ENCODE measurements around the gene ADAMTS9.

The ADAMTS9 gene

DNA sequence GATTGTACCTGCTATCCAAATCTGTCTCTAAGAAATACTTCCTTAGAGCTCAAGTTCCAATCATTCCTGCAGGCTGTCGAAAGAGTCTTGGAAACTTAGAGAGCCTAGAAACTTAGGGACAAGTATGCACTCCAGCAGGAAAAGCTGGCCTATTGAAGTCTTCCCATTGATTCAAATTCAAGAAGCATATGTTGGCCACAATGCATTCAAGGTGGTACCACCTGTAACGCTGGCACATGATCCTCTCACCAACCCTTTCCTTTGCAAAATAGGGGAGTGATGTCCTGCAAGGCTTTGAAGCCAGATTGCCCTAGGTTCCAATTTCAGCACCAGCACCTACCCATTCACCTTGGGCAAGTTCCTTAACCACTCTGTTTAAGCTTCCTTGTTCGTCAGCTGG lies 6.0 kb downstream of the ADAMTS9 start:
- Histone ChIP-seq H3K36me3 (ENCODE audit: insufficient read depth, low read length) (no peaks in the 10 kb centered on the region), H3F3A (ENCODE audit: low read depth) (no peaks in the 10 kb centered on the region), H4K20me1 (ENCODE audit: insufficient read depth, low read length, poor library complexity, severe bottlenecking) (no peaks in the 10 kb centered on the region), H2AFZ (ENCODE audit: low read length) (no peak overlapping the region), H3K4me1 (ENCODE audit: insufficient read depth, low read length, poor library complexity, severe bottlenecking) (no peaks in the 10 kb centered on the region), H3K4me2 (ENCODE audit: low read depth, low read length, poor library complexity, severe bottlenecking) (no peak overlapping the region), H3K9me3 (ENCODE audit: insufficient read depth, low read depth, low read length) (no peaks in the 10 kb centered on the region; the same call in 1 of the 2 replicates), H3K27me3 (ENCODE audit: insufficient read depth, low read length, poor library complexity, severe bottlenecking) (no peaks in the 10 kb centered on the region), H3K9me2 (replicated peaks; ENCODE audit: low read depth, low read length) (no peaks in the 10 kb centered on the region), H3K79me2 (ENCODE audit: insufficient read depth, low read length) (no peaks in the 10 kb centered on the region), H3K4me3 (ENCODE audit: low read length, poor library complexity, severe bottlenecking) (no peak overlapping the region), H3K9ac (ENCODE audit: low read depth, low read length, poor library complexity, severe bottlenecking) (no peak overlapping the region)
- no peak for TF ChIP-seq EZH2phosphoT487 (IDR thresholded peaks at IDR 0.05; ENCODE audit: borderline replicate concordance)
- TF ChIP-seq, protein P1, sequence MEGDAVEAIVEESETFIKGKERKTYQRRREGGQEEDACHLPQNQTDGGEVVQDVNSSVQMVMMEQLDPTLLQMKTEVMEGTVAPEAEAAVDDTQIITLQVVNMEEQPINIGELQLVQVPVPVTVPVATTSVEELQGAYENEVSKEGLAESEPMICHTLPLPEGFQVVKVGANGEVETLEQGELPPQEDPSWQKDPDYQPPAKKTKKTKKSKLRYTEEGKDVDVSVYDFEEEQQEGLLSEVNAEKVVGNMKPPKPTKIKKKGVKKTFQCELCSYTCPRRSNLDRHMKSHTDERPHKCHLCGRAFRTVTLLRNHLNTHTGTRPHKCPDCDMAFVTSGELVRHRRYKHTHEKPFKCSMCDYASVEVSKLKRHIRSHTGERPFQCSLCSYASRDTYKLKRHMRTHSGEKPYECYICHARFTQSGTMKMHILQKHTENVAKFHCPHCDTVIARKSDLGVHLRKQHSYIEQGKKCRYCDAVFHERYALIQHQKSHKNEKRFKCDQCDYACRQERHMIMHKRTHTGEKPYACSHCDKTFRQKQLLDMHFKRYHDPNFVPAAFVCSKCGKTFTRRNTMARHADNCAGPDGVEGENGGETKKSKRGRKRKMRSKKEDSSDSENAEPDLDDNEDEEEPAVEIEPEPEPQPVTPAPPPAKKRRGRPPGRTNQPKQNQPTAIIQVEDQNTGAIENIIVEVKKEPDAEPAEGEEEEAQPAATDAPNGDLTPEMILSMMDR (conservative IDR thresholded peaks at IDR 0.05; ENCODE audit: low read length) = no peak

DNA sequence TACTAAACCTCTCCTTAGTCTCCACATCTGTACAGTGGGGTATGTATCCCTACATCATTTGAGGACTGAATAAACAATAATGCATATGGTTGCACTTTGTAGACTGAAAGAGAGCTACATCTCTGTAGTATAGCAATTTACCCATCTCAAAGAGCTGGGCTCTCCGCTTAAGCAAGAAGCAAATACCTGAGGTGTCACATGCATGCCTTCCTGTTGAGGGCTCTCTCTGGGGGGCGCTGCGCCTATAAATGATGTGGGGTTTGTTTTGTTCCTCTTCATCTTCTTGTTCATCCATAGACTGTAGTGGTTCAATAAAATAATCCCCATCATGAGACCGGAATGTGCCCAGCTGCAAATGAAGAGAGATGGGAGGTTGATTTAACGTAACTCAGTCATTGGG lies 6.8 kb downstream of the ADAMTS9 start:
- Histone ChIP-seq H3K4me1 (ENCODE audit: insufficient read depth, low read length, poor library complexity, severe bottlenecking) (no peaks in the 10 kb centered on the region), H3K9me2 (replicated peaks; ENCODE audit: low read depth, low read length) (no peaks in the 10 kb centered on the region), H3K36me3 (ENCODE audit: insufficient read depth, low read length) (no peaks in the 10 kb centered on the region), H3K27me3 (ENCODE audit: insufficient read depth, low read length, poor library complexity, severe bottlenecking) (no peaks in the 10 kb centered on the region), H3K4me3 (ENCODE audit: low read length, poor library complexity, severe bottlenecking) (no peak overlapping the region), H3K9me3 (ENCODE audit: insufficient read depth, low read depth, low read length) (no peaks in the 10 kb centered on the region; the same call in 1 of the 2 replicates), H3F3A (ENCODE audit: low read depth) (no peaks in the 10 kb centered on the region), H3K79me2 (ENCODE audit: insufficient read depth, low read length) (no peaks in the 10 kb centered on the region), H4K20me1 (ENCODE audit: insufficient read depth, low read length, poor library complexity, severe bottlenecking) (no peaks in the 10 kb centered on the region), H2AFZ (ENCODE audit: low read length) (no peak overlapping the region), H3K9ac (ENCODE audit: low read depth, low read length, poor library complexity, severe bottlenecking) (no peak overlapping the region), H3K4me2 (ENCODE audit: low read depth, low read length, poor library complexity, severe bottlenecking) (no peak overlapping the region)
- no peak for TF ChIP-seq EZH2phosphoT487 (IDR thresholded peaks at IDR 0.05; ENCODE audit: borderline replicate concordance)
- TF ChIP-seq, protein P1 (conservative IDR thresholded peaks at IDR 0.05; ENCODE audit: low read length) = no peak

DNA sequence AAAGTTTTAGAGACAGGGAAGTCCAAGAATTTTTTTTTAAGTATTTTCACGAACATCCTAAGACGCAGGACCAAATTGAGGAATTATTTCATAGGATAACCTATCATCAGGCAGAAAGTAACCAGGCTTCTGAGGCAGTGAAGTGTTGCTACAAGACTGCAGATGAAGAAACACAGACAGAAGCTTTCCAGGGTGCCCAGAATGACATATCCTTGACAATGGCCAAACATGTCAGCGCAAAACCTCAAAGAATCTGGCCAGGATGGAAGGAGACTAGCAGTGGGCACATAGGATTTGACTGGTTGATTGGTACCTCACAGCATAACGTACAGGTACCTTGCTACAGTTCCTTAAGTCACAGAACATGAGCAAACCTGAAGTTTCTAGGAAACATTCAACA lies 7.5 kb downstream of the ADAMTS9 start:
- Histone ChIP-seq H3K27me3 (ENCODE audit: insufficient read depth, low read length, poor library complexity, severe bottlenecking) (no peaks in the 10 kb centered on the region), H3F3A (ENCODE audit: low read depth) (no peaks in the 10 kb centered on the region), H4K20me1 (ENCODE audit: insufficient read depth, low read length, poor library complexity, severe bottlenecking) (no peaks in the 10 kb centered on the region), H2AFZ (ENCODE audit: low read length) (no peak overlapping the region), H3K9me2 (replicated peaks; ENCODE audit: low read depth, low read length) (no peaks in the 10 kb centered on the region), H3K79me2 (ENCODE audit: insufficient read depth, low read length) (no peaks in the 10 kb centered on the region), H3K4me1 (ENCODE audit: insufficient read depth, low read length, poor library complexity, severe bottlenecking) (no peaks in the 10 kb centered on the region), H3K4me3 (ENCODE audit: low read length, poor library complexity, severe bottlenecking) (no peak overlapping the region), H3K9me3 (ENCODE audit: insufficient read depth, low read depth, low read length) (no peaks in the 10 kb centered on the region; the same call in 1 of the 2 replicates), H3K4me2 (ENCODE audit: low read depth, low read length, poor library complexity, severe bottlenecking) (no peak overlapping the region), H3K9ac (ENCODE audit: low read depth, low read length, poor library complexity, severe bottlenecking) (no peak overlapping the region), H3K36me3 (ENCODE audit: insufficient read depth, low read length) (no peaks in the 10 kb centered on the region)
- TF ChIP-seq EZH2phosphoT487 (IDR thresholded peaks at IDR 0.05; ENCODE audit: borderline replicate concordance) = no peak
- TF ChIP-seq, protein P1 (conservative IDR thresholded peaks at IDR 0.05; ENCODE audit: low read length) = no peak

Measured in Loucy (cell line).